GM23338 (cell line): ENCODE measurements around the gene CACNB2.

Experiments used
- CREB1 ChIP-seq: fragments of 250-450 bp; sonication (Bioruptor Pico); IDR thresholded peaks from 2 replicates; pipeline ENCODE4 v1.5.0; 2020; ENCODE audit warnings: low read depth, mild to moderate bottlenecking, moderate library complexity
- EZH2 ChIP-seq: fragments of 200-600 bp; sonication (generic); IDR thresholded peaks from one replicate; pipeline ENCODE4 v1.8.0; 2017; ENCODE audit warnings: antibody characterized with exemption, mild to moderate bottlenecking, low read depth; ENCODE audit not compliant: unreplicated experiment
- EZH2phosphoT487 ChIP-seq: fragments of 200-600 bp; sonication (generic); IDR thresholded peaks from one replicate; pipeline ENCODE4 v1.8.1; 2018; ENCODE audit warnings: antibody characterized with exemption; ENCODE audit not compliant: unreplicated experiment
- NANOG ChIP-seq: IDR thresholded peaks from 2 replicates; pipeline ENCODE4 v1.6.1; 2016; ENCODE audit warnings: antibody characterized with exemption, borderline replicate concordance
- POLR2AphosphoS5 ChIP-seq: IDR thresholded peaks from 2 replicates; pipeline ENCODE4 v1.6.1; 2016; ENCODE audit warnings: antibody characterized with exemption, low read depth
- ZNF331 ChIP-seq: fragments of 250-450 bp; sonication (Bioruptor Pico); IDR thresholded peaks from 2 replicates; pipeline ENCODE4 v1.5.0; 2020; ENCODE audit warnings: low read depth, mild to moderate bottlenecking, moderate library complexity
- TF ChIP-seq, protein P1 (sequence below), 2 experiments: fragments of 200-600 bp in 1 of 2; sonication (generic) in 1 of 2; conservative IDR thresholded peaks; 2 replicates each; pipeline versions ENCODE4 v1.5.1 to v1.6.1; 2016 to 2017; ENCODE audit warnings: antibody characterized with exemption in 2 of 2, low read depth in 2 of 2, mild to moderate bottlenecking in 2 of 2, moderate library complexity in 1 of 2
- TF ChIP-seq, protein P2 (sequence below): IDR thresholded peaks from one replicate; pipeline ENCODE4 v1.6.1; 2018; ENCODE audit warnings: antibody characterized with exemption; ENCODE audit not compliant: unreplicated experiment
- TF ChIP-seq, protein P3 (sequence below): IDR thresholded peaks from 2 replicates; pipeline ENCODE4 v1.6.1; 2016; ENCODE audit warnings: antibody characterized with exemption

- TF ChIP-seq CREB1: no peak
- TF ChIP-seq, protein P1, sequence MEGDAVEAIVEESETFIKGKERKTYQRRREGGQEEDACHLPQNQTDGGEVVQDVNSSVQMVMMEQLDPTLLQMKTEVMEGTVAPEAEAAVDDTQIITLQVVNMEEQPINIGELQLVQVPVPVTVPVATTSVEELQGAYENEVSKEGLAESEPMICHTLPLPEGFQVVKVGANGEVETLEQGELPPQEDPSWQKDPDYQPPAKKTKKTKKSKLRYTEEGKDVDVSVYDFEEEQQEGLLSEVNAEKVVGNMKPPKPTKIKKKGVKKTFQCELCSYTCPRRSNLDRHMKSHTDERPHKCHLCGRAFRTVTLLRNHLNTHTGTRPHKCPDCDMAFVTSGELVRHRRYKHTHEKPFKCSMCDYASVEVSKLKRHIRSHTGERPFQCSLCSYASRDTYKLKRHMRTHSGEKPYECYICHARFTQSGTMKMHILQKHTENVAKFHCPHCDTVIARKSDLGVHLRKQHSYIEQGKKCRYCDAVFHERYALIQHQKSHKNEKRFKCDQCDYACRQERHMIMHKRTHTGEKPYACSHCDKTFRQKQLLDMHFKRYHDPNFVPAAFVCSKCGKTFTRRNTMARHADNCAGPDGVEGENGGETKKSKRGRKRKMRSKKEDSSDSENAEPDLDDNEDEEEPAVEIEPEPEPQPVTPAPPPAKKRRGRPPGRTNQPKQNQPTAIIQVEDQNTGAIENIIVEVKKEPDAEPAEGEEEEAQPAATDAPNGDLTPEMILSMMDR (conservative IDR thresholded peaks at IDR 0.05; ENCODE audit: low read depth in 2 of 2): no peak
- TF ChIP-seq ZNF331 (CRISPR knock-in tag): no peak
- TF ChIP-seq, protein P2, sequence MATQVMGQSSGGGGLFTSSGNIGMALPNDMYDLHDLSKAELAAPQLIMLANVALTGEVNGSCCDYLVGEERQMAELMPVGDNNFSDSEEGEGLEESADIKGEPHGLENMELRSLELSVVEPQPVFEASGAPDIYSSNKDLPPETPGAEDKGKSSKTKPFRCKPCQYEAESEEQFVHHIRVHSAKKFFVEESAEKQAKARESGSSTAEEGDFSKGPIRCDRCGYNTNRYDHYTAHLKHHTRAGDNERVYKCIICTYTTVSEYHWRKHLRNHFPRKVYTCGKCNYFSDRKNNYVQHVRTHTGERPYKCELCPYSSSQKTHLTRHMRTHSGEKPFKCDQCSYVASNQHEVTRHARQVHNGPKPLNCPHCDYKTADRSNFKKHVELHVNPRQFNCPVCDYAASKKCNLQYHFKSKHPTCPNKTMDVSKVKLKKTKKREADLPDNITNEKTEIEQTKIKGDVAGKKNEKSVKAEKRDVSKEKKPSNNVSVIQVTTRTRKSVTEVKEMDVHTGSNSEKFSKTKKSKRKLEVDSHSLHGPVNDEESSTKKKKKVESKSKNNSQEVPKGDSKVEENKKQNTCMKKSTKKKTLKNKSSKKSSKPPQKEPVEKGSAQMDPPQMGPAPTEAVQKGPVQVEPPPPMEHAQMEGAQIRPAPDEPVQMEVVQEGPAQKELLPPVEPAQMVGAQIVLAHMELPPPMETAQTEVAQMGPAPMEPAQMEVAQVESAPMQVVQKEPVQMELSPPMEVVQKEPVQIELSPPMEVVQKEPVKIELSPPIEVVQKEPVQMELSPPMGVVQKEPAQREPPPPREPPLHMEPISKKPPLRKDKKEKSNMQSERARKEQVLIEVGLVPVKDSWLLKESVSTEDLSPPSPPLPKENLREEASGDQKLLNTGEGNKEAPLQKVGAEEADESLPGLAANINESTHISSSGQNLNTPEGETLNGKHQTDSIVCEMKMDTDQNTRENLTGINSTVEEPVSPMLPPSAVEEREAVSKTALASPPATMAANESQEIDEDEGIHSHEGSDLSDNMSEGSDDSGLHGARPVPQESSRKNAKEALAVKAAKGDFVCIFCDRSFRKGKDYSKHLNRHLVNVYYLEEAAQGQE: no peak
- TF ChIP-seq EZH2: no peak
- TF ChIP-seq, protein P3, sequence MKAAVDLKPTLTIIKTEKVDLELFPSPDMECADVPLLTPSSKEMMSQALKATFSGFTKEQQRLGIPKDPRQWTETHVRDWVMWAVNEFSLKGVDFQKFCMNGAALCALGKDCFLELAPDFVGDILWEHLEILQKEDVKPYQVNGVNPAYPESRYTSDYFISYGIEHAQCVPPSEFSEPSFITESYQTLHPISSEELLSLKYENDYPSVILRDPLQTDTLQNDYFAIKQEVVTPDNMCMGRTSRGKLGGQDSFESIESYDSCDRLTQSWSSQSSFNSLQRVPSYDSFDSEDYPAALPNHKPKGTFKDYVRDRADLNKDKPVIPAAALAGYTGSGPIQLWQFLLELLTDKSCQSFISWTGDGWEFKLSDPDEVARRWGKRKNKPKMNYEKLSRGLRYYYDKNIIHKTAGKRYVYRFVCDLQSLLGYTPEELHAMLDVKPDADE: no peak
- TF ChIP-seq POLR2AphosphoS5: no peak
- TF ChIP-seq NANOG: no peak
- TF ChIP-seq EZH2phosphoT487: no peak
Observed at GRCh38 chr10:18567343-18567856, 427.2 kb downstream of the CACNB2 start.
